Measurements from ENCODE around the gene TMED10.

TMED10 gene

DNA sequence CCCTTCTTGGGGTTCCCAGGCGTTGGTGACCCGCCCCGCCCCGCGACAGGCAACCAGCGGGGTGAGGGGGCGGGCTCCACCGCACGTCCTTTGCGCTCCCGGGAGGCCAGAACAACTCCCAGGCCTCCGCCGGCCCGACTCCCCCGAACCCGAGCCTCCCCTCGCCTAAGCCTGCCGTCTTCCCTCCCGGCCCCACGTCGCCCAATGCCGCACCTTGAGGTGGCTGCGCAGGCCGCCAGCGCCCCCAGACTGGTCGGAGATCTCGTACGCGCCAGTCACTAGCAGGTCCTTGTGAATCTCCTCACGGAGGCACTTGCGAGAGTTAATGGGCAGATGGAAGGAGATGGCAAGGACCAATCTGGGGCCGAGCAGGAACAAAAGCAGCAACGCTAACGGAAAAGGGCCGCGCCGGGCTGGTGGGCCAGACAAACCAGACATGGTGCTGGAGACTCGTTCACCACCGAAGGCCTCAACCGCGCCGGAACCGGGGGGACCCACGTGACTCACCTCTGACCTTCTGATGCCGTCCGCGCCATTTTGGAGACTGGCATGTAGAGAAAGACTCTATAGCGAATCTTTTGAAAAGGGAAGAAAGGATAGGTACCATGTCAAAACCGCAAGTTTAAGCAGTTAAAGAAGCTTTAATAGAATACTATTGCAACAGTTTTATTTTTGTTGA, at the start of gene TMED10:
TMED10 (minus strand) TSS at position 471 of the 679 bp plus-strand sequence; CDS start at position 438, 33 bp downstream.
- peak; percentile 70 for DNase-seq

DNA sequence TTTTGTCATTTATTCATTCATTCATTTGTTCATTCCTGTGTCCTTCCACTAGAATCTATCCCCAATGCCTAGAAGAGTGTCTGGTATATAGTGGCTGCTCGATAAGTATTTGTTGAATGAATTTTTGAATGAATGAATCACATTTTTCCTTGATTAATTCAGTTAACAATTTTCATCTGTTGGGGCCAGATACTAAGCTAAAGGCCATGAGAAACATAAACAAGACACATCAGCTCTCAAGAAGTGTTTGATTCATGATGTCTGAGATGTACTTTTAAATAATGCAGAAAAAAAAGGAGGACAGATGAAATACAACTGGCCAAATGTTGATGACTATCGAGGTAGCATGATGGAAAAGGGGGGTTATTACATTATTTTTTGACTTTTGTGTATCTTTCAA, 48.1 kb upstream of the TMED10 start:
- no peak for DNase-seq

DNA sequence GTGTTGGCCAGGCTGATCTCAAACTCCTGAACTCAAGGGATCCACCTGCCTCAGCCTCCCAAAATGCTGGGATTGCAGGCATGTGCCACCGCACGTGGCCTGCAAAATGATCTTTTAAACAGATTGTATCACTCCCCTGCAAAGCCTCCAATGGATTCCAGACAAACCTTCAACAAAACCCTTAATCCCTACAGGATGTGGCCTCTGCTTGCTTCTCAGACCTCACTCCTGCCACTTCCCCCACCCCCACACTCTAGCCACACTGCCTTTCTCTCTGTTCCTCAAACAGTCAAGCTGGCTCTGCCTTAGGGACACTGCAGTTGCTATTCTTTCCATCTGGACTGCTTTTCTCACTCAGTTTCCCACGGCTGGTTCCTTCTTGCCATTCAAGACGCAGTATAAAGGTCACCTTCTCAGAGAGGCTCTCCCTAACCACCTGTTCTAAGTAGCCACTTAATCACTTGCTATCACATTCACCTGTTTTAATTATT, 47.3 kb upstream of the TMED10 start:
- DNase-seq, result no peak

DNA sequence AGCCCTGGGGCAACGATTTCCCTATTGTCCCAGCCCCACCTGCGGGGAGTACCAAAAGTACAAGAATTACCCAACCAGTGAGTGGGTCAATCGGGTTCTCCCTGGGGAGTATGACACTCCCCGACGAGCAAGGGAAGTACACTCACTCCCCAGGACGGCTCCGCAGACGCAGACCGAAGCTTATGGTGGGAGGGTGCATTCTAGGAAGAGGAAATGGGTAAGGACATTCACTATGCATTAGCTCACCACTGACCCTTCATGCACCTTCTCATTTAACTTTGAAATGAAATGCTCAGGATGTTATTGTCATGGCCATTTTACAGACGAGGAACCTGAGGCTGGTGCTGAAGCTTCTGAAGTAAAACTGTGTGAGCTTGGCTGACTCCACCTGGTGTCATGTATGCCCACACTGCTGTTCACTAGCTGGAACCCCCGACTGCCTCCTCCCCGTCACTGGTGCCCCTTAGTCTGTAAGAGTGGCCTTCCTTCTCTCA, 45.8 kb upstream of the TMED10 start:
- peak; percentile 96 for DNase-seq

DNA sequence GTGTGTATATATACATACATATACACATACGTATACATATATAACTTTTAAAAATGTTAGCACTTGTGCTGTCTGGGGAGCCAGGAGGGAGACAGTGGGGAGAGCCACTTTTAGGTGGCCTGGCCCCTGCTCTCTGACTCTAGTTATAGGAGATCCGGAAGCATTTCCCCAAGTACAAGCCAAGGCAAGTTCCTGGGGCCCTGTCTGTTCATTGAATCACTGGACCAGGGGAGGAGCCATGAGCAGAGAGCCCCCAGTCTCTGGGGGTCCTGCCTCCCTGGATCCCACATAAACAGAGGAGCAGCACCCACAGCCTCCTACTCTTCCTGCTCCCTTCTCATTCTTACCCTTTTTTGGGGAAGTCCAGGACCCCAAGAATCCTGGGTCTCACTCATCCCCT, 45.4 kb upstream of the TMED10 start:
- DNase-seq, result no peak

DNA sequence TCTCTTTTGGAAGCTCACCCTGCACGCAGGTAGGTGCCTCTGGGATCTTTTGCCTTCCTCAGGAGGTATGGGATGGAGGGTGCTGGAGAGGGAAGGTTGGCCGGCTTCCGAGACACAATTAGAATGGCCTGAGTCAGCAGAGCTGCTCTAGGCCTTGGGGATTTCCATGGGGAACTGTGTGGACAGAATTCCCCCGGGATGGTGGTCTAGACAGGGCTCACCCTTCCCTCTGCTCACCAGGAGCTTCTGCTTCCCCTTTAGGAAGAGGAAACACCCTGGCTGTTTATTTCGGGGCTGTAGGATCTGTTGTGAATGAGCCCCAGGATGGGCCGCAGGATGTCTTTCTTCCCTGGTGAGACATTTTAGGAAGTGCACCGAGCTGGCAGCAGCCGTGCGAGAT, 43.7 kb upstream of the TMED10 start:
- DNase-seq, result no peak

DNA sequence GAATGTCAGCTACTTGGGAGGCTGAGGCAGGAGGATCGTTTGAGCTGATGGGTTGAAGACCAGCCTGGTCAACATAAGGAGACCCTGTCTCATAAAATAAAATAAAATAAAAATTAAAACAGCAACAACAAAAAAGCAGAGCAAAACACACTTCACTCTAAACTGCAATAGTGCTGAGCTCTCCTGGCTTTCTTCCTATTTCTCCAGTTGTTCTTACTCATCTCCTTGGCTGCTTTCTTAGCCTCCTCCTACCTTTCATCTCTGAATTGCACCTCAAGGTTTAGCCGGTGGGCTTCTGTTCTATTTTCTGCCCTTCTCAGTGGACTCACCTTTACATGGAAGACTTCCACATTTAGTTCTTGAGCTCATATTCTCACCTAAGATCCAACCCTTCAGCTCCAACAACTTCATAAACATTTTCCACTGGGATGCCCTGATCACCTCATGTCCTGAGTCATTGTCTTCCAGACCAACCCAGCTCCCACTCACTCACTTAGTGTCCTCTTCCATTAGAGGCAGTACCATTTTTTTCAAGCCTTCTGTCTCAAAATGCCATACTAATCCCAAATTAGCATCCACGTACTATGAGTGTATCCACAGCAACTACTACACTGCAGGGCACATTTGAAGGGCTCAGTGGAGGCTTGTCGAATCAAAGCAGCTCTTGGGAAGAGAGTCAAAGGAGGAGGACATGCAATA, 41.2 kb upstream of the TMED10 start:
- no peak for DNase-seq

DNA sequence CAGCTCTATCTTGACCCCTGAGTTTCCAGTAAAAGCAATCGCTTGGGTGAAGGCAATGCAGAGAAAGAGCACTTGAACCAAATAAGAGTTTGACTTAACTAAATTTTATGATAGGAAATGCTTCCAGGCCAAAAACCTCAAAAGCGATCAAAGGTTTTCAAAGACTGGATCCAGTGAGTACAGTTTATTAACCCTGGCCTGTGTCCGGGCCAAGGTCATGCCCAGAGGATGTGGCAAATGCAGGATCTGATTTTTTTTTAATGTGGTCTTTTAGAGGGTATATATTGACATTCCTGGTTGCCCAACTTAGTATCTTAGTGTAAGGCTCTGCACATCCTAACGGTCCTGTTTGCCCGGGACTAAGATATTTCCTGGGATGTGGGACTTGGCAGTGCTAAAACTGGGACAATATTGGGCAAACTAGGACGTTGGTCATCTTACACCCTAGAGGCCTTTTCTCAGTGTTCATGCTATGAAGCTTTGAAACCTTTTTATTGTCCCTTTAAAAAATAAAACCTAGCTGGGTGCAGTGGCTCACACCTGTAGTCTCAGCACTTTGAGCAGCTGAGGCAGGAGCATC, 40.1 kb upstream of the TMED10 start:
- no peak for DNase-seq

DNA sequence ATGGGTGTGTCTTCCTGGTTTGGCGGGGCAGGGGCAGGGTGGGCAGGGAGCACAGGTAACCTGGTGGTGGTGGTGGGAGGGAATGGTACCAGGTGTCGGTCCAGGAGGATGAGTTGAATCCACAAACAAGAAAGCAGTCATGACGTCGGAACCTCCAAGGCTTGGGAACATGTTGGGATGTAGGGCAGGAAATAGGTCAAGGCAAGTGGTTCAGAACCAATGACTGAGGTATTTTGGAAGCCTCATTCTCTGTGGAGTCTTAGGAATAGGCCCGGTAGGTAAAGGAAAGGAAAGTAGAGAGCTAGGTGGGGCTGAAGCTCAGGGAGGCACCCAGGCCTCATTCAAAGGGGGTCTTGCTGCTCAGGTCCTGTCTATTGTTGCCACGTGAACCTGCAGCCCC, 39.1 kb upstream of the TMED10 start:
- no peak for DNase-seq

DNA sequence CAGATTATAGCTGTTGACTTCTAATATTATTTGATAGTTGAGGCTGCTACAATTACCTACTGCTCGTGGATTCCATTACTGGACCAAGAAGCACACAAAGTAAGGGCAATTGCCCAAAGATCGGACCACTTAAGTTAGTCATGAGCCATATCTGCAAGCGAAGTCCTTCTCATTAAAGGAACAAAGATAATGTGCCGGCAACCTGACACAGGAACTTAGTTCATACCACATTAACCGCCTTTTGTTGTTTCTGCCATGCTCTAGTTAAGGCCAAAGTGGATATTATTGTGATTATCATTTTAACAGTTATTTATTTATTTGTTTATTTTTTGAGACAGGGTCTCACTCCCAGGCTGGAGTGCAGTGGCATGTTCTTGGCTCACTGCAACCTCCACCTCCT, 38.1 kb upstream of the TMED10 start:
- DNase-seq, result no peak

DNA sequence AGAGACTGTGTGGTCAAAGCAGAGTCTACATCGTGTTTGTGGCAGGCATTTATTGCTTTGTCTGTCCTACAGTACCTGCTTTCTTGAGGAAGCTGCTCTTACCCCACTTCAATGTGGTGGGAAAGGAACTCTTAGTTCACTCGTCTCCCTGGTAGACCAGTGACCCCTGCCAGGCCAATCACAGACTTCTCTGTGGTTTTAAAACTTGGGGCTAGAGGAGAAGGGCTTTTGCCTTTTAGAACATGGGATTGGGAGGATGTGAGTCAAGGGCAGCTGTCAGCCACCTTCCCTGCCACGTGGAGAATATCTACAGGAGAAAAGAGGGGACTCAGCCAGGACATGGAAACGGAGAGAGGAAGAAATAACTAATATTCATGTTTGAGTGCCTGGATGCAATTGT, 36.8 kb upstream of the TMED10 start:
- no peak for DNase-seq

DNA sequence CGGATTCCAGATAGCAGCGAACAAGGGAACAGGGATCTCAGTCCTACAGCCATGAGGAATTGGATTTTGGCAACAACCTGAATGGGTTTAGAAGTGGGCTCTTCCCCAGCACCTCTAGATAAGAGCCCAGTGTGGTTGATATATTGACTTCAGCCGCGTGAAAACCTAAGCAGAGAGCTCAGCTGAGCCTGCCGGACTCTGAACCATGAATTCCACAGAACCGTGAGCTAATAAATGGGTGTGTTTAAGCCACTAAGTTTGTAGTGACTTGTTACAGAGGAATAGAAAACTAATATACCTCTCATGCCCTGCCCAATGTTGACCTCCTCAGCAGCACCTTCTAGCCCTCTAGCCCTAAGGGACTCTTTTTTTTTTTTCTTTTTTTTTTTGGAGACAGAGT, 32.4 kb upstream of the TMED10 start:
- no peak for DNase-seq

DNA sequence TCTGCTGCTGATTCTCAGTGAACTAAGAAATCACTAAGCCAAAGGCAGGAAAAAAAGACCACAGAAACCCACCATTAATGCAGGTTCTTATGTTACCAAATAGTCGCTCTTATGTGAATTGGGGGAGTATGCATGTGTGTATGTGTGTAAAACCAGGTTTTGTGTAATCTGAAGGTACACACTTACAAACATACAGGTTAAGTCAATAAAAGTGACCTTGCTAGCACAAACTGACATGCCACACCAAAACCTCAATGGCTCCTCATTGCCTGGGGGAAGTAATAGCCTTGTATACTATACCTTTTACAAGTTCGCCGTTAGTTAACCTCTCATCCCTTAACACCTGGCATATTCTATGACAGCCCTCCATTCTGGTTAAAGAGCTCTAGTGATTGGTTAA, 29.8 kb upstream of the TMED10 start:
- DNase-seq, result no peak

DNA sequence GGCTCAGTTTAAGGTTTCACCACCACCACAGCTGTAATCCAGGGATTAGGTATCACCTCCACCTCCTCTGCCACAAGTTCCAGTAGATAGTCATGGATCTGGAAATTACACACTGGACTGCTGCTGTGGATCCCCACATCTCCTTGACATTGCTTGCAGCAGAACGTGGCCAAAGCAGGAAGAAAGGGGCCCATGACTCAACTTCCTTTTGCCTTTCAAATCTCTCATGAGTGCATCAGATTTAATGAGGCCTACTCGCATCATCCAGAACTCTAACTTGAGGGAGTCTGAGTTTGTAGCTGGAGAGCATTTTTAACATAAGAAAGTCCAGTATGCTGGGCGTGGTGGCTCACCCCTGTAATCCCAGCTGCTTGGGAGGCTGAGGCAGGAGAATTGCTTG, 29.2 kb upstream of the TMED10 start:
- peak; percentile 74 for DNase-seq

DNA sequence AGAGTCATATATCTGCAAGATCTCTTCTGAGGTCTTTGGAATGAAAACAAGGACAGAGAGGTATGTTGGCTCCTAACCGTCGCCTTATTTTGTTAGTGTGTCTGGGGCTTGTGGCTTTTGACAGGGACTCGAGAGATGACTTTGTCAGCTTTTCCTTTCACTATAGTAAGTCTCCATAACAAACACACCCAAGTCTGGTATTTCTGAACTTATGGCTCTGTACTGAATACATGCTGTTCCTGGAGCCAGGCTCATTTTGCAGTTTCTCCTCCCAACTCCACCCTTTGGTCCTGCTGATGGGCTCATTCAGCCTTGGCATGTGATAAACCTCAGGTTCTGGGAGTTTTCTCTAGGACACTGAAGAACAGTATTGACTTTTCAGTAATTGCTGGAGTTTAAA, 27.7 kb upstream of the TMED10 start:
- no peak for DNase-seq

DNA sequence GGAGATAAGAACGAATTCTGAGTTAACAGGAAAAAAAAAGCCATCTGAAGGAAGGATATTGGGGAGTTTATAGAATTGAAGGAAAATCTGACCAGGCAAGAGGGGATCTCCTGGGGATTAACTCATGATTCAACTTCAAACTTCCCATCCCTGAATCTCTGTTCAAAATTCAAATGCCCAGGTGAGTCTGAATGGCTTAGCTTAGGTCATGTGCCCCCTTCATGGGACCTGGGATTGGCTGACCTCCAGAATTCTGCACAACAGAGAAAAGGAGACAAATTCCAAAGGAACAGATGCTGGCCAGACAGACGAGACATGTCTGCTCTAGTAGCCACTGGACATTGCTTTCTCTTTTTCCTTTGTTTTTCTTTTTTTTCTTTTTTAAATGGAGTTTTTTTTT, 26.2 kb upstream of the TMED10 start:
- DNase-seq, result no peak

DNA sequence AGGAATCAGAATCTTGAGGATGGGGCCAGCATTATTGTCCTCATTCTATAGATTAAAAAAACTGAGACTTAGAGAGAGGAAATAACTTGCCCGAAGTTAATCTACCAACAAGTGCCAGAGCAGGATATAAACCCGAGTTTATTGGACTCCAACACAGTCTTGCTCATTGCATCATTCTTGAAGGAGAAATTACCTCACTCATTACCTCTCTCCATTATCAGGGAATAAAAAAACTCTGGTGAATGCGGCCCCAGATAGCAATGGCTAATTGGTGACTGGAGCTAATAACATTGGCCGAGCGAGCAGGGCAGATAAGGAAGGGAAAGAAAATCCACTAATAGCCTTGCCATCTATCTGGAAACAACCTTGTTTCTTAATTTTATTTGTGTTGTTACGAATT, 24.7 kb upstream of the TMED10 start:
- no peak for DNase-seq

DNA sequence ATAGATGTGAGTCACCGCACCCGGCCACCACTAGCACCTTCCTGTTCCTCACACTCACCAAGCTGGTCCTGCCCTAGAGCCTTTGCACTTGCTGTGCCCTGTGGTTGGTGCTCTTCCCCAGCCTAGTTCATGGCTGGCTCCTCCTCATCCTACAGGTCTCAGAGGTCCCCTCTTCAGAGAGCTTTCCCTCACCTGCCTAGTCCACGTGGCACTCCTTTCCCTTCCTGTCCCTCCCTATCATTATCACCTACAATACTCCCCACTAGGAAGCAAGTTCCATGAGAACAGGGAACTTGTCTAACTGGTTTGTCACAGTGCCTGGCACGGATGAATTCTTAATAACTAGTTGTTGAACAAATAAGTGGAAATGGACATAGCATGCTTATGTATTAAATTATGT, 24.0 kb upstream of the TMED10 start:
- no peak for DNase-seq

DNA sequence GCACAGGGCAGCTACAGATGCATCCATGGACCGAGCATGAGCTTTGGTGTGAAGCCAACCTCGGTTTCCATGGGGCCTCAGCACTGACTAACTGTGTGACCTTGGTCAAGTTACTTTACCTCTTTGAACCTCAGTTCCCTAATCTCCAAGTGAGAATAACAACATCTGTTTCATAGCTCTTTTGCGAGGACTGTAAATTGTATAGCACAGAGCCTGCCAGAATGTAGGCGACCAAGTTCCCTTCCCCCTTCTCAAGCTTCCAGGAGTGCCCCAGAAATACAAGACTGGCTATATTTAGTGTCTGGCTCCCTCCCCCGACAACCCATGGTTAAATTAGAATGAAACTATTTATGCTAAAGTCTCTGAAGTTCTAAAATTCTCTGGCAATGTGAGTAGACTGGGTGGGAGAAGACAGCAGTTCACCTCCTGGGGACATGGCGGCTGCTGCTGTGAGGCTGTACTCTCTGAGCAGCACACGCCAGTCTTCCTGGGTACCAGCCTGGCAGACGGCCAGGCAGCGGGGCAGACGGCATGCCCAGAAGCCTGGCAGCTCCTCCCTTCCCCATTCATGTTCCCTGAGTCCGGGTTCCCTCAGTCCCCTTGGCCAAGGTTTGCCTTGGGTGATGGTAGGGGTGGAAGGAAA, 22.0 kb upstream of the TMED10 start:
- DNase-seq, result no peak

DNA sequence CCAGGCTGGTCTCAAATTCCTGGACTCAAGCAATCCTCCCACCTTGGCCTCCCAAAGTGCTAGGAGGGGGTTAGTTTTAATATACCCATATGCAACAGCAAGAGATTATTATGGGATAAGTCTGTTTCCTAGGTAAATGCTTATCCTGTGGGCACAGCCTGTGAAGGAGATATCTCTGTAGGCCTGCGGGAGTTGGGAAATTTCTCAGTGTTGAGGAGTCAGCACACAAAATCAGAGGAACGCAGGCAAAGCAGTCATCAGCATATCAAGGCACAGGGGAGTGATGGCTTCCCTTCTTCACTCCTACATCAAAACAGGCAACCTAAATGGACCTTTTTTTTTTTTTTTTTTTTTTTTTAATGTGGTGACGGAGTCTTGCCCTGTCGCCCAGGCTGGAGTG, 20.9 kb upstream of the TMED10 start:
- DNase-seq, result no peak

DNA sequence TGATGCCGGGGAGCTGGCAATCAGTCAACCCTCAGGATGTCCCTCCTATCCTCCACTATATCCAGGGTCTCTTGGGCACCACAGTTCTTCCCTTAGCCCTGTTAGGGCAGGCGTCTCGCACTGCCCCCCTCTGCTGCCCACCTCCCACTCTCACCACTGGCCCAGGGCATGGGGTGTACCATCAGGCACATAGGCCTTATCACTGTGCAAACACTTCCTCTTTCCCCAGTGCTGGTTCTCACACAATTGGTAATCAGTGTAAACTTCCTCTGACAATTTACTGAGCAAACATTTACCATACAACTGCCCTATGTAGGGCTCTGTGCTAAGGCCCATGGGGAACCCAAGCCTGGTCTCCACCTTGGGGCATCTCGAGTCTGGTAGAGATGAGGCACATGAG, 20.1 kb upstream of the TMED10 start:
- no peak for DNase-seq

DNA sequence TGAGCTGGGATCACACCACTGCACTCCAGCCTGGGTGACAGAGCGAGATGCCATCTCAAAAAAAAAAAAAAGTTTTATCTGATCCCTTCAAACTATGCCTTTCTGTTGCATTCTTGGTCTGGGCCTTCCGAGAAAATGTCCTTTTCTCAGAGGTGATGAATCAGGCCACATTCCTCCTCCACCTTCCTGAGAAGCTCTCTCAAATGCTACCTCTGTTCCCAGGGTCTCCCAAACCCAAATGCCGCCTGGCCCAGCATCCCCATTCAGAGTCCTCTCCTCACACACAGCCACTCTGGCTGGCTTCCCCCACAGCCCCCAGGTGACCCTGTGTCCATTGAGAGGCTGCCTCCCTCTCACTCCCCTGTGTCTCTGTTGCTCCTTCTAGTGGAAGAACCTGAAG, 19.7 kb upstream of the TMED10 start:
- DNase-seq, result no peak

DNA sequence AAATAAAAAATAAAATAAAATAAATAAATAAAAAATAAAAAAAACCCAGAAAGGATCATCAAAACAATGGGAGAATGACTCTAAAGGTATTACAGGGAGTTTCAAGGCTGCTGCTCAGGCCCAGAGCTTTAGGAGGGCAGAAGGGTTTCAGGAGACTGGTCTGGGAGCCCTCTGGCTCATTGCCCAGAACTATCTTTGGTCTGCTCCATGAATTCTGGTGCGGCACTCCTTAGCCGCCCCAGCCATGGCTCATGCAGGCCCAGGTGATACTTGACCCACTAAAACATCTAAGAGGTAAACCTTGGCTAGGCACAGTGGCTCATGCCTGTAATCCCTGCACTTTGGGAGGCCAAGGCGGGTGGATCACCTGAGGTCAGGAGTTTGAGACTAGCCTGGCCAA, 14.7 kb upstream of the TMED10 start:
- DNase-seq, result no peak

DNA sequence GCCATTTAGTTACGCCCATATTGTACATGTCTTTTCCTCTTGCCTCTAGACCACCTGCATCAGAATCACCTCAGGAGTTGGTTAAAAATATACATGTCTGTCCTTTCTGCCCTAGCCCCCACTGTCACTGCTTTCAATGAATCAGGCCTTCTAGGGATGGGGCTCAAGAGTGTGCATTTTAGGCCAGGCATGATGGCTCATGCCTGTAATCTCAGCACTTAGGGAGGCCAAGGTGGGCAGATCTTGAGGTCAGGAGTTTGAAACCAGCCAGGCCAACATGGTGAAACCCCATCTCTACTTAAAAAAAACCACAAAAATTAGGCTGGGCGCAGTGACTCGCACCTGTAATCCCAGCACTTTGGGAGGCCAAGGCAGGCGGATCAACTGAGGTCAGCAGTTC, 13.6 kb upstream of the TMED10 start:
- DNase-seq, result no peak

Measured in NCI-H226 (cell line).